Measurements from ENCODE around the gene ASF1B.

GRCh38 chr19:14091813-14092462, 44.5 kb downstream of the ASF1B start:
- TF ChIP-seq ZFX (IDR thresholded peaks at IDR 0.05) (no peak), POLR2A (IDR thresholded peaks at IDR 0.05; ENCODE audit: borderline replicate concordance, extremely low read depth, insufficient read depth, insufficient read length) (no peak), RAD21 (IDR thresholded peaks at IDR 0.05; ENCODE audit: low read depth) (no peak), FOSL1 (IDR thresholded peaks at IDR 0.05; ENCODE audit: low read depth) (no peak), POLR2AphosphoS5 (IDR thresholded peaks at IDR 0.05; ENCODE audit: low read depth, low read length) (no peak)
- TF ChIP-seq, protein P1, sequence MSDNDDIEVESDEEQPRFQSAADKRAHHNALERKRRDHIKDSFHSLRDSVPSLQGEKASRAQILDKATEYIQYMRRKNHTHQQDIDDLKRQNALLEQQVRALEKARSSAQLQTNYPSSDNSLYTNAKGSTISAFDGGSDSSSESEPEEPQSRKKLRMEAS (IDR thresholded peaks at IDR 0.05): no peak
- TF ChIP-seq, protein P2, sequence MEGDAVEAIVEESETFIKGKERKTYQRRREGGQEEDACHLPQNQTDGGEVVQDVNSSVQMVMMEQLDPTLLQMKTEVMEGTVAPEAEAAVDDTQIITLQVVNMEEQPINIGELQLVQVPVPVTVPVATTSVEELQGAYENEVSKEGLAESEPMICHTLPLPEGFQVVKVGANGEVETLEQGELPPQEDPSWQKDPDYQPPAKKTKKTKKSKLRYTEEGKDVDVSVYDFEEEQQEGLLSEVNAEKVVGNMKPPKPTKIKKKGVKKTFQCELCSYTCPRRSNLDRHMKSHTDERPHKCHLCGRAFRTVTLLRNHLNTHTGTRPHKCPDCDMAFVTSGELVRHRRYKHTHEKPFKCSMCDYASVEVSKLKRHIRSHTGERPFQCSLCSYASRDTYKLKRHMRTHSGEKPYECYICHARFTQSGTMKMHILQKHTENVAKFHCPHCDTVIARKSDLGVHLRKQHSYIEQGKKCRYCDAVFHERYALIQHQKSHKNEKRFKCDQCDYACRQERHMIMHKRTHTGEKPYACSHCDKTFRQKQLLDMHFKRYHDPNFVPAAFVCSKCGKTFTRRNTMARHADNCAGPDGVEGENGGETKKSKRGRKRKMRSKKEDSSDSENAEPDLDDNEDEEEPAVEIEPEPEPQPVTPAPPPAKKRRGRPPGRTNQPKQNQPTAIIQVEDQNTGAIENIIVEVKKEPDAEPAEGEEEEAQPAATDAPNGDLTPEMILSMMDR (IDR thresholded peaks at IDR 0.05 in 2 of 3, conservative IDR thresholded peaks at IDR 0.05 in 1 of 3; ENCODE audit: borderline replicate concordance in 1 of 3, insufficient read depth in 1 of 3, low read depth in 2 of 3, low read length in 2 of 3): no peak

Measured in HCT116 (cell line).